Fibroblast of upper back skin (primary cell): Measurements from ENCODE around the gene TMEM30B.
"Not testable (repeated sequence)": the region's sequence is repeated elsewhere in the genome, so short reads cannot be mapped to it uniquely, and the experiment has no call there.

Experiments
- DNase-seq: peaks from one replicate; pipeline ENCODE4 v3.0.0-alpha.2; 2013

The TMEM30B gene

GRCh38 chr14:61264010-61264571 is 17.0 kb downstream of the TMEM30B start:
- no peak for DNase-seq

DNA sequence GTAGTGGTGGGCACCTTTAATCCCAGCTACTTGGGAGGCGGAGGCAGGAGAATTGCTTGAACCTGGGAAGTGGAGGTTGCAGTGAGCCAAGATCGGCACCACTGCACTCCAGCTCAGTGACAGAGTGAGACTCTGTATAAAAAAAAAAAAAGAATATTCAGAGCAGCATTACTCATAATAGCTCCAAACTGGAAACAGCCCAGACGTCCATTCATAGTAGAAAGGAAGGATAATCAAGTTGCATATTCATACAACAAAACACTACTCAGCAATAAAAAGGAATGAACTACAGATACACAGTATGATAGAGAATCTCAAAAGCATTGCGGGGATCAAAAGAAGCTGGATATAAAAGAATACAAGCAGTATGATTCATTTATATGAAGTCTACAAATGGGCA is 19.1 kb downstream of the TMEM30B start:
- peak; percentile 67 for DNase-seq

DNA sequence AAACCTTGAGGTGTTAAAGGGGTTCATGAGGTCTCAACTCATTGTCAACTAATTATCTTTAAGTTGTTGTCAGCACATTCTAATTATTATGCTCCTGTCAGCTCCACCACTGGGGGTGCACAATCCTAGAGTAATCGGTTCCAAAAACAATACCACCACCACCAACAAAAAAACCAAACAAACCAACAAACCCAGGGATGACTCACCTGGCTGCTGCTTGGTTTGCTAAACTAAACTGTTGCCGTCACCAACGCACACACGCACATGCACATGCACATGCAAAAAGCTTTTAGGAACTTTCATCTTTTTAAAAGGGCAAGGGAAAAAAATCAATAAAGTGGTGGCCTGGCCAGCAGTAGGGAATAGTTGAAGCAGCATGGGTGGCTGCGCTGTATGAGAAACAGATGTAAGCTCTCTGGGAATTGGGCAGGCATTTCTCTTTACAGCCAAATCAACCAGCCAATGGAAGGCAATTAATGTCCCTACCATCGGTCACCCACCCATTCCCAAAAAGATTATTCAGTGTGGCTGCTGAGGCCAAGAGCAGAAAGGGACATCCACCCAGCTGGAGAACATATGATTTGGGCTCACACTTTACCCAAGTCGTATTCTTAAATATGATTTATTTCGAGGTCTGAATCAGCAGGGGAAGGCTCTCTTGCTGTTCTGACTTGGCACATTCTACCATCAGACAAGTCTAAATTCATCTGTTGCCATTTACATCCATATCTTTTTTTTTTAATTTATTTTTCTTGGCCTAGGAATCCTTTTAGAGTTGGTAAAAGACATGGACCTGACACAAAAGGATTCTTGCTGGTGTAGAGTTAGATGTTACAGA is 20.0 kb downstream of the TMEM30B start:
- DNase-seq, result peak; percentile 80

DNA sequence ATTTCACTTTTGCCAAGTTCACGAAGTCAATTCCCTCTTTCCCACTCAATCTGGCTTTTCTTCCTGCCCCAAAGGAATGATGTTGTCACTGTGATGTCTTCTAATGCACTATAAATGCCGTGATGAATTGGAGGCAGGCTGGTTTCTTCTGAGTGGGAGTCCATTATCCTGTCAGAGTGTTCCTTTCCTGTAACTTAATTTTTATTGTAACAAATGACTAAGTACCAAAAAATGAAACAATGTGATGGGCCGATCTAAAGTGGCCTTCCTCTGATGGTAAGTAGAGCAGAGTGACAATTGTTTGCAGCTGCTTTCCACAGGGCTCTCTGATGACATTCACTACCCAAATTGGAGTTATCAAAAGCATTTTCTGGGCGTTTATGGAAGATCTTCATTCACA is 22.2 kb downstream of the TMEM30B start:
- DNase-seq, result peak; percentile 55

DNA sequence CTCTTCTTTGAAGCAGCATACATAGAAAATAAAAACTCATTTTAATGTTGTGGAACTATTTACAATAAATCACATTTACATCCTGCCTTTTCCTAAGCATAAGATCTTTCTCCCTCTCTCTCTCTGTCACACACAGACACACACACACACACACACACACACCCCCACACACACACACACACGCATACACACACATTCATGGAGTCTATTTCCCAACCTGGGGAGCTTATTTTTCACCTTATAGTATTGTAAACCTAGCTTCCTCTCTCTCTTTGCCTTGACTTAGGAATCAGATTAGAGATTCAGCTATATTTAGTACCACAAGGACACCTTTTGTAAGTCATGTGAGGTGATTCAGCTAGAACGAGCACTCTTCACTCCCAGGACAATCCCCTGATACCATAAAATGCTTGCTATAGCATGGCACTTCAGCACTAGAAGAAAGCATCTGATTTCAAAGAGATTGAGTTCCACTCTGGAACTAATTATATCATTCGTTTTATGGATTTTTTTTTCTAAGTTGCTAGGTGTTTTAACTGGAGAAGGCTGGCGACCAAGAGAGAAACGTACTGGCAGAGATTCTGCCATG is 23.6 kb downstream of the TMEM30B start:
- no peak for DNase-seq

DNA sequence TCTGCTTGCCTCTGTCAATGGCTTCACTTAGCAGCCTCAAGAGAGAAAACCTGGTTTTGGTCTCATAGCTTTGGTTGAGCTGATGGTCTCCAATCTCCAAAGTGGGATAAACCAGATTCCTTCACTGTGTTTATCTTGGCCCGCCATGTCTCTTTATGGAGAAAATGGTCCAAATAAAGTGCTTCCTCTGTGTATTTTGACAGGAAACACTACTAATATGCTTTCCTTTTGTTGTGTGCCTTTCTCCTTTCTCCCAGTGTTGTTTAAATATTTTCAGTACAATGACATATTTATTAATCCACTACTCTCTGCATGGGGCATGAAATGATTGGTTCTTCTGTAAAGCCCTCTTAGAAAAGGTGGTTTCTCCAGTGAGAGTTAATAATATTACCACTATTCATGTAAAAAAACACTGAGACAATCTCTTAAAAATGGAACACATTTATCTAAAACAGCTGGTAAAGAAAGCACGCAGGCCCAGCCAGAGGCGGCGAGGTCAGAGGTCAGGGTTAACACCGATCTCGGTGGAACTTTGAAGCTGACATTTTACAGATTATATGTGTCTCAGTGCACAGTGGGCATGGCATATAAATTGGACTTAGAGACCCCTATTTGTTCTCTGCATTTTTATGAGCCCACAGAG is 24.2 kb downstream of the TMEM30B start:
- no peak for DNase-seq

- peak; percentile 64 for DNase-seq
Observed at GRCh38 chr14:61255968-61256367, 25.2 kb downstream of the TMEM30B start.

- no peak for DNase-seq
Observed at GRCh38 chr14:61254808-61255526, 26.2 kb downstream of the TMEM30B start.

DNA sequence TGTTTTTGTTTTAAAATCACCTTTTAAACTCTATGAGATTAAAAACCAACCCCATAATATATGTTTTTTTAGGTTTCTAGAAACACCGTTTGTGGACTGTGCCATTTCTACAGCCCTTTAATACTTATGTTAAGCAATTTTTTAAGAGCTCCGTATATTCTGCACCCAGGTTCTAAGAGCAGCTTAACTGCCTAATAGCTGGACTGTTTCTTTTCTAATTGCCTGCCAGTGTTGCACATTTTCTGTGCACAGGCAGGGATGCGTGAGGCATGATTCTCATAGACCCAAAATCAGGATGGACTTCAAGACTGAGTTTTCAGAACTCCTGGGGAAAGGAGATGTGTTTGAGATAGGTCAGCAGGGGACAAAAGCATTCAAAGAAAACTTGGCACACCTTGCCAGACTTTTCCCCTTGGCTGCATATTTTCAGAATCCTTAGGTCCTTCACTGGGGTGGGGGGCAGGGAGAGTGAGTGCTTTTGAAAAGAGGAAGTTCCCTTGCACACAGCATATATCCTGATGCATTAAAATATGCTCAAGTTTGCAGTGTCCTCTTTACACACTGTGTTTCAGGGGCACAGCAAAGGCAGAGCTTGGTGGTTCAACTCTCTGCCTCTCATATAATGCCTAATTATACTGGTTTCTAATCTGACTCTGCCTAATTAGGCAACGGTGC is 27.9 kb downstream of the TMEM30B start:
- peak; percentile 51 for DNase-seq

GRCh38 chr14:61252369-61253063 is 28.6 kb downstream of the TMEM30B start:
- DNase-seq, result peak; percentile 99

- DNase-seq, result no peak
Observed at GRCh38 chr14:61250063-61250462, 31.1 kb downstream of the TMEM30B start.

GRCh38 chr14:61247935-61248334 is 33.2 kb downstream of the TMEM30B start:
- peak; percentile 93 for DNase-seq

DNA sequence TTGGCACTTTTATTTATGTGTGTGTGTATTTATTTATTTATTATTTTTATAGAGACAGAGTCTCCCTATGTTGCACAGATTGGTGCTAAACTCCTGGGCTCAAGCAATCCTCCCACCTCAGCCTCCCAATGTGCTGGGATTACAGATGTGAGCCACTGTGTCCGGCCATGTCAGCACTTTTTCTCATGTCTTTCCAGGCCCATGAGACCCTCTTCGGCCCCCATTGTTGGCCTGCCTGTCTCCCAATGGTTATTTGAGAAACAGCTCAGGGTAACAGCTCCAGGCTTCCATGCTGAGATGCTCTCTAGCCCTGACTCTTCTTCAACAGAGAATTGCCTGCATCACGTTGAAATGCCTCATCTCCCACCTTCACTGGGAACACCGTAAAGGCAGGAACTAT is 34.4 kb downstream of the TMEM30B start:
- no peak for DNase-seq

DNA sequence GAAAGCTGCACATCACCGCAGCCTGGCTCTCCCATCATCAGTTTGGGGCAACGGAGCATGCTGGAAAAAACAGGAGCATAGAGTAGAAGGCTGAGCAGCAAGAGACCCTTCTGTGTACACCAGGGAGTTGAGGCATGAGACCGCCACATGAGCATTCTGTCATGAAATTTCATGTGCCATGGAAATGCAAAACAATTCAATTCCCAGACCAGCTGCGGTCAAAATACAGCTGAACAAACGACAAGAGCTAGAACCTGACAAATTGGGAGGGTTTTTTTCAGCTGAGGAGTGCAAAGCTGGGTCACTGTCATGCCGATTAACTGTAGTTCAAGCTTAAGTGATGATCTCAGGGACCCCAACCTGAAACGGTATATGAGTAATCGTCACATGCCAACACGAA is 37.1 kb downstream of the TMEM30B start:
- DNase-seq, result no peak

- DNase-seq, result no peak
Observed at GRCh38 chr14:61240206-61240605, 40.9 kb downstream of the TMEM30B start.

DNA sequence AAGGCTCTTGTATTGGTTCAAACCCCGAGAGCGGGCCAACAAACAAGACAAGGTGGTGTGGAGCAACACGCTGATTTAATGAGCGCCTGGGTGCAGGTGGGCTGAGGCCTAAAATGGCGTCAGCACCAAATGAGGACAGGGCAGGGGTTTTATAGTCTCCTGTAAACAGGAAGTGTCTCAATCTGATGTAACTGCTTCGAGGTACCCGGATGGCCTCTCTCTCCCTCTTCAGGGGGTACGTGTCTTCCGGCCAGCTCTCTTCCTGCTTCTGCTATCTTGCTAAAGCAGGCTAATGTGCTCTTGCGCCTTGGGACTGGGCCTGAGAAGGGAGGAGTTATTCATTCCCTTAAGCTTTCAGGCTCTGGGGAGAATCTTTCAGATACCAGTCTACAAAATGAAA is 41.9 kb downstream of the TMEM30B start:
- DNase-seq, result not testable (repeated sequence)

- DNase-seq, result no peak
Observed at GRCh38 chr14:61238611-61239245, 42.4 kb downstream of the TMEM30B start.

- peak; percentile 41 for DNase-seq
Observed at GRCh38 chr14:61234215-61234916, 46.8 kb downstream of the TMEM30B start.

GRCh38 chr14:61233436-61233956 is 47.6 kb downstream of the TMEM30B start:
- no peak for DNase-seq

- no peak for DNase-seq
Observed at GRCh38 chr14:61231810-61232209, 49.3 kb downstream of the TMEM30B start.
